Activated naive CD4-positive, alpha-beta T cell treated with anti-CD3 and anti-CD28 coated beads, Interleukin-2, amount 10 ng/mL, durations not matched to agents 7 days and 5 days (primary cell): ENCODE results near the gene CDK5.

Experiments used
- CTCF ChIA-PET: fragments of 350-600 bp; sonication (Branson Sonifier 250); formaldehyde crosslinking; loops from one replicate; lab custom pipeline; 2021; ENCODE audit warnings: antibody characterized with exemption; lab: Charles Lee
- DNase-seq: peaks from one replicate; pipeline ENCODE4 v3.0.0-alpha.2; 2020
- H3K27ac Mint-ChIP-seq: one replicate; pipeline ENCODE4 v1.8.0; 2021; ENCODE audit warnings: mild to moderate bottlenecking, moderate library complexity, mixed read lengths
- H3K27me3 Mint-ChIP-seq: one replicate; pipeline ENCODE4 v1.8.0; 2021; ENCODE audit warnings: mild to moderate bottlenecking, mixed read lengths
- H3K36me3 Mint-ChIP-seq: one replicate; pipeline ENCODE4 v1.8.0; 2021; ENCODE audit warnings: mixed read lengths
- H3K4me1 Mint-ChIP-seq: one replicate; pipeline ENCODE4 v1.8.0; 2021; ENCODE audit warnings: mixed read lengths
- H3K4me3 Mint-ChIP-seq: one replicate; pipeline ENCODE4 v1.8.0; 2021; ENCODE audit warnings: mild to moderate bottlenecking, moderate library complexity, mixed read lengths
- H3K9me3 Mint-ChIP-seq: one replicate; pipeline ENCODE4 v1.8.0; 2021; ENCODE audit warnings: mixed read lengths

The CDK5 gene

GRCh38 chr7:151073990-151074389 is 16.3 kb upstream of the CDK5 start:
- Mint-ChIP-seq H3K36me3 (peaks cover 33% of the 10 kb centered on the region), H3K27me3 (no peaks in the 10 kb centered on the region), H3K4me1 (peaks cover 9% of the 10 kb centered on the region), H3K9me3 (no peaks in the 10 kb centered on the region), H3K4me3 (no peak overlapping the region), H3K27ac (no peak overlapping the region)
- CTCF ChIA-PET: no interaction called here
- no peak for DNase-seq

- CTCF ChIA-PET: no interaction called here
- H3K36me3 Mint-ChIP-seq: peaks cover 34% of the 10 kb centered on the region
- H3K4me3 Mint-ChIP-seq: no peak overlapping the region
- no peak for DNase-seq
- H3K27me3 Mint-ChIP-seq: no peaks in the 10 kb centered on the region
- no peaks in the 10 kb centered on the region for H3K4me1 Mint-ChIP-seq
- H3K9me3 Mint-ChIP-seq: no peaks in the 10 kb centered on the region
- H3K27ac Mint-ChIP-seq: no peak overlapping the region
Measured at GRCh38 chr7:151071032-151071866, 13.6 kb upstream of the CDK5 start.

- DNase-seq: no peak
- Mint-ChIP-seq H3K4me3 (no peak overlapping the region), H3K27ac (no peak overlapping the region), H3K36me3 (peaks cover 31% of the 10 kb centered on the region), H3K27me3 (no peaks in the 10 kb centered on the region), H3K9me3 (no peaks in the 10 kb centered on the region), H3K4me1 (no peaks in the 10 kb centered on the region)
- CTCF ChIA-PET: no interaction called here
Measured at GRCh38 chr7:151070574-151070960, 12.9 kb upstream of the CDK5 start.

GRCh38 chr7:151069841-151070573 is 12.3 kb upstream of the CDK5 start:
- Mint-ChIP-seq H3K4me1 (no peaks in the 10 kb centered on the region), H3K27me3 (no peaks in the 10 kb centered on the region), H3K27ac (no peak overlapping the region), H3K36me3 (peaks cover 28% of the 10 kb centered on the region), H3K4me3 (no peak overlapping the region), H3K9me3 (no peaks in the 10 kb centered on the region)
- CTCF ChIA-PET: no interaction called here
- no peak for DNase-seq

GRCh38 chr7:151068069-151068773 is 10.5 kb upstream of the CDK5 start:
- H3K9me3 Mint-ChIP-seq: no peaks in the 10 kb centered on the region
- no peak for DNase-seq
- no peaks in the 10 kb centered on the region for H3K4me1 Mint-ChIP-seq
- no peaks in the 10 kb centered on the region for H3K27me3 Mint-ChIP-seq
- no peak overlapping the region for H3K4me3 Mint-ChIP-seq
- H3K36me3 Mint-ChIP-seq: peaks cover 30% of the 10 kb centered on the region
- H3K27ac Mint-ChIP-seq: no peak overlapping the region
- CTCF ChIA-PET: interaction anchor here (0.7 to 1.6 kb wide), 3 partner anchors 15 to 50 kb away, joined by 3 to 5 read pairs (median 3); partner anchors contain the start of gene TMUB1

GRCh38 chr7:151066273-151066974 is 8.7 kb upstream of the CDK5 start:
- no peak for DNase-seq
- Mint-ChIP-seq H3K27ac (no peak overlapping the region), H3K4me1 (peaks cover 6% of the 10 kb centered on the region), H3K9me3 (no peaks in the 10 kb centered on the region), H3K27me3 (no peaks in the 10 kb centered on the region), H3K36me3 (peaks cover 26% of the 10 kb centered on the region), H3K4me3 (no peak overlapping the region)
- CTCF ChIA-PET: no interaction called here

- DNase-seq: no peak
- Mint-ChIP-seq H3K27me3 (no peaks in the 10 kb centered on the region), H3K9me3 (no peaks in the 10 kb centered on the region), H3K27ac (peak overlapping the region; percentile 30), H3K36me3 (peaks cover 24% of the 10 kb centered on the region), H3K4me1 (peaks cover 15% of the 10 kb centered on the region), H3K4me3 (no peak overlapping the region)
- CTCF ChIA-PET: no interaction called here
Measured at GRCh38 chr7:151065516-151065915, 7.8 kb upstream of the CDK5 start.

- H3K36me3 Mint-ChIP-seq: peaks cover 24% of the 10 kb centered on the region
- no peaks in the 10 kb centered on the region for H3K27me3 Mint-ChIP-seq
- peaks cover 20% of the 10 kb centered on the region for H3K4me1 Mint-ChIP-seq
- H3K27ac Mint-ChIP-seq: no peak overlapping the region
- no peaks in the 10 kb centered on the region for H3K9me3 Mint-ChIP-seq
- no peak overlapping the region for H3K4me3 Mint-ChIP-seq
- CTCF ChIA-PET: no interaction called here
- no peak for DNase-seq
Measured at GRCh38 chr7:151064993-151065392, 7.3 kb upstream of the CDK5 start.

- peaks cover 20% of the 10 kb centered on the region for H3K4me1 Mint-ChIP-seq
- peaks cover 24% of the 10 kb centered on the region for H3K36me3 Mint-ChIP-seq
- CTCF ChIA-PET: no interaction called here
- H3K27me3 Mint-ChIP-seq: no peaks in the 10 kb centered on the region
- no peak for DNase-seq
- no peaks in the 10 kb centered on the region for H3K9me3 Mint-ChIP-seq
- H3K4me3 Mint-ChIP-seq: no peak overlapping the region
- H3K27ac Mint-ChIP-seq: no peak overlapping the region
Measured at GRCh38 chr7:151064454-151064853, 6.8 kb upstream of the CDK5 start.

- Mint-ChIP-seq H3K36me3 (peaks cover 19% of the 10 kb centered on the region), H3K27ac (no peak overlapping the region), H3K4me1 (peaks cover 31% of the 10 kb centered on the region), H3K4me3 (no peak overlapping the region), H3K9me3 (no peaks in the 10 kb centered on the region), H3K27me3 (no peaks in the 10 kb centered on the region)
- CTCF ChIA-PET: interaction anchor here (1.1 kb wide), 1 partner anchor 13 kb away, joined by 3 read pairs; no protein-coding TSS in a partner anchor
- DNase-seq: no peak
Measured at GRCh38 chr7:151063212-151063561, 5.5 kb upstream of the CDK5 start.

GRCh38 chr7:151062399-151063211 is 4.9 kb upstream of the CDK5 start:
- Mint-ChIP-seq H3K9me3 (no peaks in the 10 kb centered on the region), H3K4me3 (no peak overlapping the region), H3K27ac (no peak overlapping the region), H3K27me3 (no peaks in the 10 kb centered on the region), H3K36me3 (peaks cover 15% of the 10 kb centered on the region), H3K4me1 (peaks cover 31% of the 10 kb centered on the region)
- DNase-seq: no peak
- CTCF ChIA-PET: interaction anchor here (1.1 kb wide), 1 partner anchor 14 kb away, joined by 3 read pairs; no protein-coding TSS in a partner anchor

GRCh38 chr7:151062111-151062398 is 4.4 kb upstream of the CDK5 start:
- peak overlapping the region; percentile 96 for H3K4me3 Mint-ChIP-seq
- peaks cover 36% of the 10 kb centered on the region for H3K4me1 Mint-ChIP-seq
- no peak overlapping the region for H3K27ac Mint-ChIP-seq
- DNase-seq: no peak
- H3K27me3 Mint-ChIP-seq: no peaks in the 10 kb centered on the region
- no peaks in the 10 kb centered on the region for H3K9me3 Mint-ChIP-seq
- CTCF ChIA-PET: no interaction called here
- peaks cover 12% of the 10 kb centered on the region for H3K36me3 Mint-ChIP-seq

- CTCF ChIA-PET: no interaction called here
- Mint-ChIP-seq H3K4me1 (peaks cover 42% of the 10 kb centered on the region), H3K27me3 (no peaks in the 10 kb centered on the region), H3K9me3 (no peaks in the 10 kb centered on the region), H3K36me3 (peaks cover 13% of the 10 kb centered on the region), H3K4me3 (peak overlapping the region; percentile 96), H3K27ac (no peak overlapping the region)
- no peak for DNase-seq
Measured at GRCh38 chr7:151061213-151062110, 3.8 kb upstream of the CDK5 start.
